HG03135 (cell line): ENCODE measurements around the gene ART5.
"Not testable (repeated sequence)": the region's sequence is repeated elsewhere in the genome, so short reads cannot be mapped to it uniquely, and the experiment has no call there.

ENCODE experiments used
- ATAC-seq: cut with Tn5 transposase; IDR thresholded peaks from one replicate; pipeline ENCODE4 v1.9.1; 2021; ENCODE audit warnings: mild to moderate bottlenecking, moderate library complexity; ENCODE audit not compliant: unreplicated experiment

The ART5 gene

DNA sequence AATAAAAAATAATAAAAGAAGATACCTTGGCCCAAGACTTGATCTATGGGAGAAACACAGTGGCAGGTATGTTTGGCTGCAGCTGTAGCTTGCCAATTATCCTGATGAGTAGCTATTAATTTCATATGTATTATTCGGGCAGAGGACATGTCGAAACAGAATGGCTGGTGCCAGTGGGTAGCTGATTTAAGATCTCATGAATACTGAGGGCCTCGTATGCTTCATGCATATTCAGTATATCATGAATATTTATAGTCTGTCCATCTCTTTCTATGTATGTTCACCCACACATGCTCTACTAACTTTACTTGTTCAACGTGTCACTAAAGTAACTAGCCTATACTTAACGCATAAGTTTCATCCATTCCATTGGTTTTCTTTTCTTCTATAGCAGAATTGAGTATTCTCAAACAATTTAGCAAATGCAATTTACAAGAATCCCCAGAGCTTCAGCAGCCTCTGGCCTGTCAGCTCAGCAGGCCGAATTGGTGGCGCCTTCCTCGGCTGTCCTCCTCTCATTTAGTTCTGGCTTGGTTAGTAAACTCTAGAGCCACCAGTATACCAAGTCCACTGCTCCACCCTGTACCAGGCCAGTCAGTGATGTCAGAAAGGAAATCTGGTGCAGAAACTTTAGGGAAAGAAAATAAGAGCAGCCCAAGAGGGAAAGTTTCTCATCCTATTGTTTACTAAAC is 17.9 kb downstream of the ART5 start:
- no peak for ATAC-seq

DNA sequence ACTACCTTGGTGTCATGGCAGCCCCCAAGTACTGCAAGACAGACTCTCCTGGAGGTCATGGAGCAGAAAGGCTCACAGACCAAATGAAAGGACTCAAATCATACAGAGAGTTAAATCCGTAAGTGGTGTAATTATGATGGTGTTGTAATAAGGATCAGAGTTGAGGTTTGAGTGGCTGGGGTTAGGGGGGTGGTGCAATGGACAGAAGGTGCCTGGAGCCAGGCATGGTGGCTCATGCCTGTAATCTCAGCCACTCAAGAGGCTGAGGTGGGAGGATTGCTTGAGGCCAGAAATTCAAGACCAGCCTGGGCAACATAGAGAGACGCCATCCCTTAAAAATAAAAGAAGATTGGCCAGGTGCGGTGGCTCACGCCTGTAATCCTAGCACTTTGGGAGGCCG is 18.7 kb downstream of the ART5 start:
- ATAC-seq, result no peak

DNA sequence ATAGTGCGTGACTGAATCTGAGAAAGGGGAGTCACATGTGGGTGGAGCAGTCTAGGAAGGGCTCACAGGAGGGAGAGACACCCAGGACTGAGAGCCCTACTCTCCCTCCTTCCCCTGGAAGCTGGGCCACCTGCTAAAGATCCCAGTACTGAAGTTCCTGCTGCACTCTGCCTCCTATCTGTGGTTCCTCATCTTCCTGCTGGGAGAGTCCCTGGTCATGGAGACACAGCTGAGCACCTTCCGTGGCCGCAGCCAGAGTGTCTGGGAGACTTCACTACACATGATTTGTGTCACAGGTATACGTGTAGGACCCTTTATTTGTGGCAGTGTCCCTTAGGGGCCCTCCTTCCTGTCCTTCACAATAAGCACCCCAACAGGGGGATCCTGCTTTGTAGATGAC is 19.3 kb downstream of the ART5 start:
- ATAC-seq, result no peak

DNA sequence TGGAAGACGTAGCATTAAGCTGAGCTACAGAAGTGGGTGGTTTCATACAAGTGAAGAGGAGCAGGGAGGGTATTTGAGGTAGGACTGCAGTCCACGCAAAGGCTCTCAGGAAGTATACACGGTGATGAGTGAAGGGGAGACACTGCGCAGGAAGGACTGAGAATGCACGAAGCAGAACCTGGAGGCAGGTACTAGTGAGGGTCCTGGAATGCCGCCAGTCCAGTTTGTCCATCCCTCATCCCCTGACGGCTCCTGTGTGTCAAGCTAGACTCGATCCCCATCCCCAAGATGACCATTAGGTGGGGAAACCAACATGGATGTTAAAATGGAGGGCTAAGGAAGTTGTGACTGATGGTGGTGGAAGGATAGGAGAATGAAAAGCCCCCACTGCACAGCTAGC is 23.8 kb downstream of the ART5 start:
- ATAC-seq, result no peak

DNA sequence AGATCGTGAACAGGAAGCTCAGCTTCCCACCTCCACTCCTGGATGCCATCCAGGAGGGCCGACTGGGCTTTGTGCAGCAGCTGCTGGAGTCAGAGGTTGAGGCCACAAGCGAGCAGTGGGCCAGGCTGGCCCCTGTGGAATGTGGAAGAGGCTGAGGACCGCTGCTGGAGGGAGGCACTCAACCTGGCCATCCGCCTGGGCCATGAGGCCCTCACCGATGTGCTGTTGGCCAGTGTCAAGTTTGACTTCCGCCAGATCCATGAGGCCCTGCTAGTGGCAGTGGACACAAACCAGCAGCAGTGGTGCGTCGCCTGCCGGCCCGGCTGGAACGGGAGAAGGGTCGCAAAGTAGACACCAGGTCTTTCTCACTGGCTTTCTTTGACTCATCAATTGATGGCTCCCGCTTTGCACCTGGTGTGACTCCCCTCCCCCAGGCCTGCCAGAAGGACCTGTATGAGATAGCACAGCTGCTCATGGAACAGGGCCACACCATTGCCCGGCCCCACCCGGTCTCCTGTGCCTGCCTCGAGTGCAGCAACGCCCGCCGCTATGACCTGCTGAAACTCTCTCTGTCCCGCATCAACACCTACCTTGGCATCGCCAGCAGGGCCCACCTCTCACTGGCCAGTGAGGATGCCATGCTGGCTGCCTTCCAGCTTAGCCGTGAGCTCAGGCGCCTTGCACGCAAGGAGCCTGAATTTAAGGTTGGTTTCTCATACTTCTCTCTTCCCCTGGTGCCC is 24.9 kb downstream of the ART5 start:
- ATAC-seq, result no peak

DNA sequence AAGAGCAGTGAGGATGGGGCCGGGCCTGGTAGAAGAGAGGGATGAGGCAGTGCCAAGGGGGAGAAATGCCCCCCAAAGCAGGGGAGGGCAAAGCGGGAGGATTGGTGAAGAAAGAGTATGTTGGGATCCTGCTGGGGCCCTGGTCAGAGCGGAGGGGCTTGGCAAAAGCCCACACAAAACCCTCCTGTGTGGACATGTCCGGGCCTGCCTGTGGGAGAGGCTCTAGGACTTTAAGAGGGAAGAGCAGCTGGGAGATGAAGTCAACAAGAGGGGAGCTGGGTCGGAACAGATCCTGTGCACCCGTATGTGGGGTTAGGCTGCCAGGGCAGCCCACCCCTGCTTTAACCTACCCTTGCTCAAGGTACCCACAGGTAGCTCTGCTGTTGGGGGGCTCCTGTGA is 25.8 kb downstream of the ART5 start:
- ATAC-seq, result no peak

DNA sequence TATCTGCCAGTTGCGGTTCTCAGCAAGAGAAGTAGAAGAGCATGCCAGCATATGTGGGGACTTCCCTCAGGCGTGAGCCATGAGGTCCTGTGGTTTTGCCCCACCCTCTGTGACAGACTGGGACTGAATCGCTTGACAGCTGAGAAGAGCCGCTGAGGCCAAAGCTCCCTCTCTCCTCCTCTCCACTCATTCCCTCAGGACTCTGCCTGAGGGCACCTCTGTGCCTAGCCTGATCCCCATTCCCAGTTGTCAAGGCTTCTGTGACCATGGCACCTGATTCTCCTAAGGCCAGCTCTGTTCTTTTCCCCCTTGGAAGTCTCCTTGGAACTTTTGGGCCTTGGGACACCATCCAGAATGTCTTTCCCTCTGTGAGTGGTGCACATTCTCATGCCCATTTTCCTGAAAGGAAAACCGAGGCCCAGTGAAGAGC is 27.0 kb downstream of the ART5 start:
- ATAC-seq, result no peak

DNA sequence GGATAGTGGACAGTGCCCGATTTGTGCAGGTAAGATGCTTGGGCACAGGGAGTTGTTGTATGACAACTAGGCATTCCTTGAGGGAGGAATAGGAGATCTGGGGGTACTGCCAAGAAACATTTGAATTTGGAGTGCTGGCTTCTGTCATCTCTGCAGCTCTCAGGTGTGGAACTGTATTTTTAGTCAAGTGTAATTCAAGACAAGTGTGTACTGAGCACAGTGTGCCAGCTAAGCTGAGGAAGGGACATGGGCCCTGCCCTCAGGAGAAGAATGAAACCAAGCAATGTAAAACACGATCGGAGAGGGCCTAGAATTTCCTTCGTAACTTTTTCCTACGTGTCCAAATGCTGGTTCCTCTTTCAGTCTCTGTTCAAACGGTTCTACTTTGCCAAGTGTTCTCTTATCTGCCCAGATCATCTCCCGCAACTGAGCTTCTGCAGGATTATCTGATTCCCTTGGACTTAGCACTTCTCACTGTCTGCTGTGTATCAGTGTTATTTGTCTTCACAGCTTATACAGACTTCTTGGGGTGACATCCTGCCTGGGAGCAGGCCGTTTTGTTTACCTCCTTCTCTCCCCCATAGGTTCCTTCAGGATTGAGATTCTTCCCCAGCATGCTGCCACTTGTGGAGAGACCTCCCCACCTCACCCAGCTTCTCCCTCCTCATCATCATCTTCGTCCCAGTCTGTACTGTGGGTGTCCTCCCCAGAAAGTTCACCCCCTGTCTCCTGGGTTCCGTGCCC is 27.6 kb downstream of the ART5 start:
- no peak for ATAC-seq

DNA sequence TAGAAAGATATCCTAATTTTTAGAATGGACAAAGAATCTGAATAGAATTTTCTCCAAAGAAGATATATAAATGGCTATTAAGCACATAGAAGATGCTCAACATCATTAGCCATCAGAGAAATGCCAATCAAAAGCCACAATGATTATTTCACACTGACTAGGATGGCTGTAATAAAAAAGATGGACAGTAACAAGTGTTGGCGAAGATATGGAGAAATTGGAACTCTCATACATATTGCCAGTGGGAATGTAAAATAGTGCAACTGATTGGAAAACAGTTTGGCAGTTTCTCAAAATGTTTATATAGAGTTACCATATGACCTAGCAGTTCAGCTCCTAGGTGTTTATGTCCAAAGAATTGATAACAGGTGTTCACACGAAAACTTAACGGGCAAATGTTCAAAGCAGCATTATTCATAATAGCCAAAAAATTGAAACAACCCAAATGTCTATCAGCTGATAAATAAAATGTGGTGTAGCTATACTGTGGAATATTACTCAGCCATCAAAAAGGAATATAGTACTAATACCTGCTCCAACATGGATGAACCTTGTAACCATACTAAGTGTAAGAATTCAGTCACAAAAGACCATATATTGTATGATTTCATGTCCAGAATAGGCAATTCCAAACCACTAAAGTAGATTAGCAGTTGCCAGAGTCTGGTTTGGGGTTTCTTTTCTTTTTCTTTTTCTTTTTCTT is 29.7 kb downstream of the ART5 start:
- ATAC-seq, result no peak

DNA sequence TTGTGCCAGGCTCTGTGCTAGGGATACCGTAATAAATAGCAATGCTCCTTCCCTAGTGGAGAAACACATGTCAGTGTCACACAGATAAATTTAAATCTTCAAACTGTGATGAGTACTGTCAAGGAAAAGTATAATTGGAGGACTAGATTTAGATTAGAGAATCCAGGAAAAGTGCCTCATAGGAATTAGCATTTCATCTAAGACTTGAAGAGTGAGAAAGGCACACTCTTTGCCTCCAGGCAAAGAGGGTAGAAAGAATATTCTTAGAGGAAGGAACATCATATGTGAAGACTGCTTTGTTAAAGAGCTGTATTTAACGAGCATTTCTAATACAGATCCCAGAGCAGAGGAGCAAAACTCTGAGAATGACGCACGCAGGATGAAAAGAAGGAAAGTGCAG is 30.9 kb downstream of the ART5 start:
- ATAC-seq, result no peak

DNA sequence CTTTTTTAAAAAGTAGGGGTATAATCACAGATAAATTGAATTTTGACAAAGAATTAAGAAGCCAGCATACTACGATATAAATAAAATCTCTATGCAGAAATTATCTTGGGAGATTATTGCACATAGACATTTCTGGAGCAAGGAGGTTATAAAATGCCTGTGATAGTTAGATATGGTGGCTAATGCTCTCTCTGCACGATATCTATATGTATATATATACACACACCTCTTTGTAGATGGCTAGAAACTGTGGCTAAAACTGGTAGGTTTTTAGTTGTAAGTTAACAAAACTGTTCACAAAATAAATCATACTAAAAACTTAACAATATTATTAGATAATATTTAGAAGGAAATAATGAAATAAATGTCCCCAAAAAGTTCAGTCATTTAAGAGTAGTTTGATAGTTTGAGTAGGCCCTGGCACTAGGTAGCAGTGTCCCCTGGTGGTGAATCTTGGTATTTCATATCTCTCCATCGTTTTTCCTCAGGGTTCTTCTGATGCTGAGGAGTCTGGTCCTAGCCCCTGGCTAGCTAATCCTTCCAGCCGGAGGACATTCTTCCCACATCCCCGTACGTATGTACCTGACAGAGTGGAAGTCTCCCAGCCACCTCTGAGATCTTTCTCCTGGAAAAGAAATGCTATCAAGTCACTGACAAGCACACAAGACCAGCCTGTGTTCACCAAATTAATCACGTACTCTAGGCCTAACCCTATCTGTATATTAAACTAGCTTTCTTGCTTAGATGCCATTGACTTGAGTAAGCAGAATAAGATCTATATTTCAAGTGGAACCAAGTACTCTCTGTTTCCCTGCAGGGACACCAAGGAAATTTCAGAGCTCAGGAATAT is 32.2 kb downstream of the ART5 start:
- no peak for ATAC-seq

DNA sequence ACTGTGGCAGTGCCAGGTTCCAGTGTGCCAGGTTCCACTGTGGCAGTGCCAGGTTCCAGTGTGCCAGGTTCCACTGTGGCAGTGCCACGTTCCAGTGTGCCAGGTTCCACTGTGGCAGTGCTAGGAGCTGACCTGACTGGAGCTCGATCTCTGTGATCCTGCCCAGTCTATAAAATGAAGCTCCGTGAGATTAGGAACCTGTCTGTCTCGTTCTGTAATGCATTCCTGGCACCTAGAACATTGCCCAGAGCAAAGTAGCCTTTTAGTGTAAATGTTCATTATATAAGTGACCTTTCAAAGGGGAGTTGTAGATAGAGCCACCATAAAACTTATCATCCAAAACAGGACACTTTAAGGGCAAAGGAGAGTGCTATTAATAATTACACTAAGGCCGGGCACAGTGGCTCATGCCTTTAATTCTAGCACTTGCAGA is 36.0 kb downstream of the ART5 start:
- no peak for ATAC-seq

DNA sequence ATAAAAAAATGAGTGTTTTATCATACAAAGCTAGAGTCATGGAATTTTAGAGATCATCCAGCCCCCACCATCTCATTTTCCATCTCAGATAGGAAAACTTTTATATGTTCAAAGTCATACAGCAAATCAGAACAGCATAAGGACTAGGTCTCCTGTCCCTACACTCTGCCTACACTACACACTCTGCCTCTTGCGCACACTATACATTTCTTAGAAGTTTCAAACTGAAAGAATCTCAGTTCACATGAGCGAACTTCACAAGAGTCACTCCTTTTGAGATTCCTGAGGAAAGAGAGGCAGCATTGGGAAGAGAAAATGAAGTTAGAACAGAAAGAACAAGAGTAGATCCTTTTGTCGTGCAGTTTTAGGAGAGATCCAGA is 36.5 kb downstream of the ART5 start:
- no peak for ATAC-seq

DNA sequence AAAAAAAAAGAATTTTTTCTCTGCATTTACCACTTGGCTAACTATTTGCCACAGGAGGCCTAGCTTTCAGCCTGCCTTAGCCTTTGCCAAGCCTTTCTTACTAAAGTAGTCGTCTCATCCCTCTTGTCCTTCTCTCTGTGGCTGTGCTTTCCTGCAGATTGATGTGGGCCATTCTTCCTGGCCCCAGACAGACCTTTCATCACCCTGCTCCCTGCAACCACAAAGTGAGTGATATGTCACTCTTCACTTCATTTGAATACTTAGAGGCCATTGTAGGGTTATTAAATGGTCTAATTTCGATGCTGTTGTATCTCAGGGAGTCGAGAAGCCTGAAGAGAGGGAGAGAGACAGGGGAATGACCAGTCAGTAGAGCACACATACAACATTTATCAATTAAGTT is 37.6 kb downstream of the ART5 start:
- ATAC-seq, result no peak

DNA sequence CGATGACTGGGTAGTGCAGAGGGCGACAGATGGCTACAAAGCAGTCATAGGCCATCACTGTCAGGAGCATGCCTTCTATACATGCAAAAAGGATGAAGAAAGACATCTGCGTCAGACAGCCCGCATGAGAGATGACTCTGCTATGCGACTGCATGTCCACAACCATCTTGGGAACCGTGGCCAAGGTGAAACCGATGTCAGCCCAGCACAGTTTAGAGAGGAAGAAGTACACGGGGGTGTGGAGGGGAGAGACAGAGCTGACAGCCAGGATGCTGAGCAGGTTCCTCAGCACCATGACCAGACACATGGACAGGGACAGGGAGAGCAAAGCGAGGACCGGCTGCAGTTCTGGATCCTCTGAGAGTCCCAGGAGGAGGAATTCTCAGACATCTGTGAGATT is 41.6 kb downstream of the ART5 start:
- not testable (repeated sequence) for ATAC-seq

DNA sequence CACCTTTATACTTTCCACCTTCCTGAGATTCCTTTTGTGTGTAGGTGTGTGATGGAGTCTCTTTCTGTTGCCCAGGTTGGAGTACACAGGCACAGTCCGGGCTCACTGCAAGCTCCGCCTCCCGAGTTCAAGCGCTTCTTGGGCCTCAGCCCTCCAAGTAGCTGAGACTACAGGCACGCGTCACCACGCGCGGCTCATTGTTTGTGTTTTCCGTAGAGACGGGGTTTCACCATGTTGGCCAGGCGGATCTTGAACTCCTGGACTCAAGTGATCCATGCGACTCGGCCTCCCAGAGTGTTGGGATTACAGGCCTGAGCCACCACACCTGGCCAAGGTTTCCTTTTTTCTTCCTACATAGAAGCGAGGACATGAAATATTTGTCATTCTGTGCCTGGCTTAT is 44.0 kb downstream of the ART5 start:
- ATAC-seq, result not testable (repeated sequence)

DNA sequence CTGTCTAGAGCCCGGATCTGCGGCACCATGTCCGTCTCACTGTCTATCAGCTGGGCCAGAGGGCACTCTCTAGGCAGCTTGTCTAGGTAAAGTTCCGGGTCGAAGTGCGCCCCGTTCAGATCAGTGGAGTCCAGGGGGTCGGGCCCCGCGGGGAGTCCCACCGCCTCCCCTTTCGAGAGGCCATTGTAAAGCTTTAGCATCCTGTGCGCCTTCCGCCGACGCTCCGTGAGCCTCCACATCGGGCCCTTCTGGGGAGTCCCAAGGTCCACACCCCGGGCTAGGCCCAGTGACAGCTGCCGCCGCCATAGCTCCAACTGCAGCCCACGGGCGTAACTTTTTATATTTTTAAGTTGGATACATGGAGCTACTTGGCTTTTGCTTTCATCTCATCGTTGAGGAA is 50.5 kb downstream of the ART5 start:
- not testable (repeated sequence) for ATAC-seq

DNA sequence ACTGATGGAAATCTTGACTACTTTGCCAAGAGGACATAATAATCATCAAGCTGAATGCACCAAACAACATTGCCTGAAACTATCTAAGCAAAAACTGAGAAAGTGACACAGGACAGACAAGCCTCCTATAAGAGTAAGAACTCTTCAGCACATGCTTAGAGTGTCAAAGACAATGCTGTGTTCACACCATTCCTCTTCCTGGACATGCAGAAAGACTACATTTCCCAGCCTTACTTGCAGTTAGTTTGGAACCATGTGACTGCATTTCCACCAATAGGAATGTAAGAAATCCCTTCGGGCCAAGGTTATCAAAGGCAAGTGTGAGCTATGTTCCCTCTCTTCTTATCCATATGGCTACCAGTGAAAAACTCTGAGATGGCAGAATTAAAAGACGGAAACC is 51.6 kb downstream of the ART5 start:
- not testable (repeated sequence) for ATAC-seq

DNA sequence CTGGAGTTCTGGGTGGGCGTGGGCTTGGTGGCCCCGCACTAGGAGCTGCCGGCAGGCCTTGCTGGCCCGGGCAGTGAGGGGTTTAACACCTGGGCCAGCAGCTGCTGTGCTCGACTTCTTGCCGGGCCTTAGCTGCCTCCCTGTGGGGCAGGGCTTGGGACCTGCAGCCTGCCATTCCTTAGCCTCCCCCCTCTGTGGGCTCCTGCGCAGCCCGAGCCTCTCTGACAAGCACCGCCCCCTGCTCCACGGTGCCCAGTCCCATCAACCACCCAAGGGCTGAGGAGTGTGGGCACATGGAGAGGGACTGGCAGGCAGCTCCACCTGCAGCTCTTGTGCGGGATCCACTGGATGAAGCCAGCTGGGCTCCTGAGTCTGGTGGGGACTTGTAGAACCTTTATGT is 53.0 kb downstream of the ART5 start:
- not testable (repeated sequence) for ATAC-seq
